Astrocyte of the hippocampus (primary cell): ENCODE results near the gene FAM53B.

ENCODE experiments used
- DNase-seq: peaks from one replicate; pipeline ENCODE4 v3.0.0; 2011; ENCODE audit warnings: low read depth, low spot score

Gene FAM53B

DNA sequence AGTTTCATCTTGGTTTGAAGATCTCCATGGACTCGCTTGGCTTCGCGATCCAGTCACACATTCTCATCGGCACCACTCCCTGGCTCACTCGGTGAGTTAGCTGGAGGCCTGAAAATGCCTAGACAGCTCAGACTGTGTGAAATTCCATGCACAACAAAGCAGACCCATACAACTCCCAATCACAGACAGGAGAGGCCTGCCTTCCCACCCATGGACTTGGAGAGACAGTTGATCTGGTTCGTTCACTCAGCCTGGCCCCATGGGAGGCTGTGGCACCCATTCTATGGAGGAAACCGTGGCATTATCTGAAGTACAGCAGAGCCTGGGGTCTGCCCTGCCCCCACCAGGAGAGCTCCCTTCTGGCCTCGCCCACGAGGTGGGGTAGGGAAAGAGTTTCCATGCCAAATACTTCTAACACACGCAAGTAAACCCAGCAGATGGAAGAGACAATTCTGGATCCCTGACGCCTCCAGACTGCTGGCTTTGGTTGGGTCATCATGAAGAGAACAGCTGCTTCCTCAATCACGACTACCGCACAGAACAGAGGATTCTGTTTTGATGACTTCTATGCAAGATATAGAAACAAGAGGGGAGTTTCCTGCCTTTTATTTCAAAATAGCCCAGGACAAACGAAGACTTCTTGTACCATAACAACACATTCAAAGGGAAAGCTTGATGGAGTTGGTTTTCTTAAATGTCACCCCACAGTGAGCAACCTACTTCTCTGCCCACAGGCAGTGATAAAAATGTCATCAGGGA lies 15.9 kb downstream of the FAM53B start:
- no peak for DNase-seq

DNA sequence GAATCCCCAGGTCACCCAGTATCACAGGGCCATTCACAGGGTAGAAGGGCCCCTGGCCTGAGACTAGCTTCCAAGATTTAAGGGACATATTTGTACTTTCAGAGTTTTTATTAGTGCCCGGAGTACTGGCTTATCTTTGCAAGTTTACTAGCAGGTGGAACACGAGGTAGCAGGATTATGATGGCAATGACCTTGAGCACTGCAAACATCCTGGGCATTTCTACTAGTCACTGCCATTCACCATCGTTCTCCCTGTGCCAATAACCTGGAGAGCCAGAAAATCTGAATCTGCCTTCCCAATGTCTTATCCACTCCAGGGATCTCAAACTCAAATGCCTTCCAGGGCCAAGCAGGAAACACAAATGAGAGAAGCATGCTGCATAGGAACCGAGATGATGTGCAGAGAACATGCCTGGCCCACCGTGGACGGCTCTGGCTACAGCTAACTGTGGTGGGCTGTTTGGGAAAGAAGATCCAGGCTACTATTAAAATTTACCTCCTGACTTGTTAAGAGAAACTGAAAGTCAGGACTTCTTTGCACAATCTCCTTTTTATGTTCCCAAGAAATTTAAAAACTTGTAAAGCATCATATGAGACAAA lies 16.7 kb downstream of the FAM53B start:
- DNase-seq, result no peak

DNA sequence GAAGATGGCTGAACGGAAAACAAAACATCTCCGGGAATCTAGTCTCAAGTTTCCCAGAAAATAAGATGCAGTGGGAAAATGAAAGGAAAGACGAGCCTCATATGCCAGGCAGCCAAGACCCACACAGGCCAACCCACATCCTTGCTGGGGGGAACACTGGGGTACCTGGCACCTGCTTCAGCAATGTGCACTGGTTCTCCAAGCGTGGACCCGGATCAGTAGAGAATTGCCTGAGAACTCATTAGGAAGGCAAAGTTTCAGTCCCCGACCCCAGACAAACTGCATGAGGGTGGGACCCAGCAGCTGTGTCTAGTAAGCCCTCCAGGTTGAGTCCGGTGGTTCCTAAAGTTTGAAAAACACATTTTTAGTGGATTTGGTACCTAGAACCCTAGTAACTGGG lies 18.4 kb downstream of the FAM53B start:
- DNase-seq, result no peak

DNA sequence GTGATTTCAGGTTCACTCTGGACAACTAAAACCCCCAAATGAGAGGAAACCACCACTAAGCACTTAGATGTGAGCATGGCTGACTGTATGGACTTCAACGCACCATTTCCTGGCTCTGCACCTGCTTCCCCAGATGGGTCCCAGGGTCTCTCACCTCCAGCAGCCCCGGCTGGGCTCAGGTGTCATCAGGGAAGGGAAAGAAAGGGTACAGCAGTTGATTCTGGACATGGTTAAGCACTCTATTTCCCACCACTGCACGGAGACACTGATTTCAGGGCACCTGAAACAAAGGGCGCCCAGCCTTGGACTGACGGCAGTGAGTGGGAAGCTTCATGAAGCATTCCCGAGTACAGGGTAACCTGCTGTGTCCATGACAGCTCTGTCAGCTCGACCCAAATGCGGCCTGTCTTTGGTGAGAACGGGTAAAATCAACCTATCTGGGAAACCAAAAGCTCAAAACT lies 19.0 kb downstream of the FAM53B start:
- no peak for DNase-seq

DNA sequence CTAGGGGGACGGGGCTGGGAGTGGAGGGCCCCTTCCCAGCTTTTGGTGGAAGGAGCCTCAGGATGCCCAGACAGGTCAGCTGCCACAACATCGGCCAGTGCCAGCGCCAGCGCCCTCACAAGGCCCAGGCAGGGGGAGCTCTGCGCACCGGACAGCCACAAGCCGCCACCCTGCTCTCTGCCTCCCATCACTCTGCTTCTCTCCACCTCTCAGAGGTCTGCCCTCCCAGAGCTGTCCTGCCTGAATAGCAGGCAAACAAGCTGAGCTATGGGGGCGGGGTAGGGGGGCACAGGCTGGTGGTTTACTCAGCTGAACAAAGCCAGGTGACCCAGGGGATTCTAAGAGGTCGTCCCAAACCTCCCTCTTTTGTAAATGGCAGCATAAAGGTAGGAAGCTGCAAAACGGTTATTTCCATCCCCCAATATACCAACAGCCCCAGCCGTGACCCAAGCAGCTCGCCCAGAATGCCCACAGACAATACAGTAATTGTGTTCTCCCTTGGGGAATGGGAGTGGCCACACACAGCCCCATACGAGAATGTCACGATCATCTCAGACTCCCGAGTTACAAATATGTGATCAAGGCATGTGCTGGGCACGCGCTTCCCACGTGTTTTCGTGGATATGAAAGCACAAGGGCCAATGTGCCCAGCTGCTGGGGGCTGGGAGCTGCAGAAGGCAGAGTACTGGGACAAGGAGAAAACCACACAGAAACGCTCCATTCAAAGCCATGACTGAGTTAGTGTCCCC lies 19.7 kb downstream of the FAM53B start:
- DNase-seq, result peak; percentile 47

DNA sequence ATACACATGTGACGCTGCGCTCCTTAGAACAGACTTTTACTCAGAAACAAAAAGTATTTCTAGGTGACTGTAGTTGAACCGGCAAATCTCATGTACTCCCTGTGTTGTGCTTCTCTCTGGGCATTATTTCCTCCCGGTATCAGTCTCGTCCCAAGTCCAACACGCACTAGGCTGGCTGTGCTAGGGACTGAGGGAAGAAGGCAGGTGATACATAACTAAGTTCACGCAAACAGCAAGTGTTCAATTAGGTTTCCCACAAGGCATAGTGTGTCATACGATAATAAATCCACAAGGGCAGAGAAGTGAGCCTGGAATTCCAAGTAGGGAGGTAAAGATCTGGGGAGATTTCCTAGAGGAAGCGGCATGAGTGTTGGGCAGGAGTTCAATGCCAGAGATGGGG lies 20.4 kb downstream of the FAM53B start:
- no peak for DNase-seq

DNA sequence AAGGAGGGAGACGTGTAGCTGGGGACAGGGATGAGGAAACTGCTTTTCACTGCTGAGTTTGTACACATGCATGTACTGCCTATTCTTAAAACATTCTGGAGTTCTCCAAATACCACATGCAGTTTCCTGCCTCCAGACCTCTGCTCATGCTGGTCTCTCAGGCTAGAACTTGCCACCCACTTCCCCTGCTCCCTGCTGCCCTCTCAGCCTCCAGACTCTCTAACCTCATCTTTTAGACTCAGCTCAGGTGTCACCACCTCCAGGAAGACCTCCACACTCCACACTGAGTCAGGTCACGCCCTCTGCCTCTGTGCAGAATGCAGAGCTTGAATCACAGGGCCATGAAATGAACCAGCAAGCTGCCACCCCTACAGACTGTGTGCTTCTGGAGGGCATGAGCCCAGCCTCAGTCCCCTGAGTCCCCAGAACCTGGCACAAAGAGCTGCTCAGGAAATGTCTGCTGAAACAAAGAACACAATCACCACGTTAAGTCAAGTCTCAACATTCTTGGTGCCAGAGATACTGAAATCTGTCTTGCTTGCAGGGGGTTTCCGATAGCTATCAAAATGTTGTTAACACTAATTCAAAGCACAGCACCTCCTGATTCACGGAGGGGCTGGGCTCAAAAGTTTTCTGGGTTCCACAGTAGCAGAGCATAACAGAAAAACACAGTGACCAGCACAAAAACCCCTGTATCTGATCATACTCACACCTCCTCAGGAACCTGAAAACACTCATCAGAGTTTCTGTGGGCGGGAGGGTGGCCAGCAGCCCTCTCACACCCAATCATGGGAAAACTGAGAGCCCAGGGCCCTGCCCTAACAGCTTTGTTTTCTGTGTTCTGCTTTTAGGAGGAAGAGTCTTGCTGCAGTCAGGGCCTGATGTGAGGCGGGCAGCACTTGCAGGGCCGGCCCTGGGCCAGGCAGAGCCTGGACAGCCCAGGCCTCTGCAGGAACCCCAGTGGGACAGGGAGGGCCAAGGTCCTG lies 21.1 kb downstream of the FAM53B start:
- no peak for DNase-seq

DNA sequence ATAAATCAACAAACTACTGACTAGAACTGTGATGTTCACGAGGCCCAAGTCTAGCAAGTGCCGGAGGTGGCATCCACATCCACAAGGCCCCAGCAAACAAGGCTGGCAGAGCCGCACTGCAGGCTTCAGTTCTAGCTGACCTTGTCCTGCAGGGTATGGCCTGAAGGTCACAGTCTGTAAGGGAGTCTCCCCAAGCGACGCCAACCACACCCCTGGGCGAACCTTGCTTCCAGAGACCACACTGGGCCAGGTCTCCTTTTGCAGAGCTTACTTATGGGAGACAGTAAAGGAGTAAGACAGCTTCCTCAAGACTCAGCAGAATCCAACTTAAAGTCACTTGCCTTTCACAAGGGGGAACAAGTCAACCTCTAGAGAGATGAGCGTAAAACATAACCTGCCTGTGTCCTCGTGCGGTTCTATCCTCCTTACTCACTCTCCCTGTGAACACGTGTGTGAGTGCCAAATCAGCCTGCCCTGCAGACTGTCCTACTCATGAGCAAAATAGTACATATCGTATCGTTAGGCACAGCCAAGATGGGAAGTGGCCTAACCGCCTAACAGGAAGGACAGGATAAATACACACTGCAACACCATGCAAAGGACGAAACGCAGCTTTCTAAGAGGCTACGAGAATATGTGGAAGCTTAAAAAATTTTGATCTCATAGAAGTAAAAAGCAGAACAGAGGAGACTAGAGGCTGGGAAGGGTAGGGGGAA lies 22.7 kb downstream of the FAM53B start:
- DNase-seq, result no peak

DNA sequence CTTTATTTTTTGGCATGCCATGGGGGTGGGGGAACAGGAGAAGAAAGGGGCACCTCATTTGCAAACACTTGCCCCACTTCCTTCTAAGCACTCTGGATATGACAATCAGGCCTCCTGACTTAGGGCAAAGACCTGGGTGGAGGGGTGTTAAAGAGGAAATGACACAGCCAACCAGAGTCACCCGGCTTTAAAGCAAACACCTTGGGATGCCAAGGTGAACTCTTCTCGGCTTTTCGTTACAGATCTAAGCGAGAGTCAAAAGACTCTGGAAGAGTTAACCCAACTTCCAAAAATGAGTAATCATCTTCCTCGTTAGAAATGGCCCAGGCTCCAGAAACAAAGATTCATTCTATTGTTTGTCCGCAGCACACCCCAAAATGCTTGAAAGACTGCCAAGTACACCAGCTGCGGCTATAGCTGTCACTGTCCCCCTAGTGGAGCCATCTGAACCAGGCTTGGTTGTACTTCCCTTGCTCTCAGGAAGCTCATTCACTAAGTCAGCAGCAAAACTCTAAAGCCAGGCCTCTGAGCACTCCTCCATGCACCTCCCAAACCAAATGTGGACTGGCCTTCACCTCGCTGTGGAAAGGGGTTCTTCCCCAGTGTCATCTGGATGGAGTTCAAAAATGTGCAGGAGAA lies 24.8 kb downstream of the FAM53B start:
- peak; percentile 73 for DNase-seq

DNA sequence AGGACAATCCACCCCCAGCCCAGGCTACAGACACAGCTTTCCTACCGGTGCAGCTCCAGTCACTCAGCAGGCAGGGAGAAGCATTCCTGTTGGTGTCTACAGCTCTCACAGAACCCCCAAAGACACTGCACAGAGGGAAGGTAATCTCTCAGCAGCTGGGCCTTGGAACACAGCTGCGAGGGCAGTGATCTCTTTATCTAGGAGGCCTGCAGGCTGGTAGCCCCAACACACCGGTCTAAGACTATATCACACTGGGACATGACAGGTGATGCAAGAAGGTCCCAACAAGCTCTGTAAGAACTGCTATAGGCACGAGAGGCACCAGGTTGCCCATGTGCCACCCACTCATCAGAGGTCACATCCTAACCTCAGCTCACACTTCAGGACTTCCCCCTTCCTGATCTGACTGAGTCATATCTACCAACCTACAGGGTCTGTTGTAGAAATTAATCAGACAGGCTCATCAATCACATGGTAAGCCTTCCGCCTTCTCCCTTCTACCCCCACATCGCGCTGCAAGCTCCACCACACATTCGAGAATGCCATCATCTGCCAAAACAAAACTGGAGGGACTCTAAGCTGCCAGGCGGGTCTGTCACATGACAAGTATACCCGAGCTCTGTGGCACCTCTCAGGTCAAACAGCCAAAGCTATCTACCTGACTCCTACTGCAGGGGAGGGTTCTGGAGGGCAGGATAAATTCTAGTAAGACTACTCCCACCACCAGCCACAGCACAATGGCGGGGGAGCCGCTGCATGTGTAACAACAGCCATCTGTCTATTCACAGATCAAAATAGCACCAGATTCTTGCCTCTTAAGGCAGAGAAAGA lies 26.1 kb downstream of the FAM53B start:
- DNase-seq, result no peak

DNA sequence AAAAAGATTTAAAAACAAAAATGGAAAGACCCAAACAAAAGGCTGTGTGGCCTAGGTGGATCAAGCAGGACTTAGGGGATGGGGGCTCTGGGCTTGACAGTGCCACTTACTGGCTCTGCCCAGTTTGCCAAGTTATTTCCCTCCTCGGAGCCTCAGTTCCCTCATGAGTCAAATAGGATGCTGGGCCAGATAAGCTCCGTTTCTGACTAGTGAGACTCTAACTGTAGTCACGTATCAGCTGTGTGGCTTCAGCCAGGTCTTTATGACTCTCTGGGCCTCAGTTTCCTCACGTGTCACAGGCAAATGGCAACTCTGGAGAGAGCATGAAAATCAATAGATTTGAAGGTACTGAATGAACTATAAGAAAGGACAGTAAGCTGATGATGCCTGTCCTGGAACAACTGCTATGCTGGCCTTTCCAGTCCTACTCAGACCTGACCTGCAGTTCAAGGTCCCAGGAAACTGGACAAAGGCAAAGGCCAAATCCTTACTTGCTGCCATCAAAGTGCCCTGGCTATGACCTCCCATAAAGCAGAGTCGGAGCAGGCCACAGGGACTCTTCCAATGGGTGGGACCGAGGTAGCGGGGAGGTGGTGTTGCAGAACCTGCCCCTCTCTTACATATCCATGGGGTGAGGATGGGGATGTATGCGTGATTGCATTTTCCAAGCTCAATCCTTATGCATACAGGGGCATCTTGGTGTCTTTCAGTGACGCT lies 27.0 kb downstream of the FAM53B start:
- DNase-seq, result no peak

DNA sequence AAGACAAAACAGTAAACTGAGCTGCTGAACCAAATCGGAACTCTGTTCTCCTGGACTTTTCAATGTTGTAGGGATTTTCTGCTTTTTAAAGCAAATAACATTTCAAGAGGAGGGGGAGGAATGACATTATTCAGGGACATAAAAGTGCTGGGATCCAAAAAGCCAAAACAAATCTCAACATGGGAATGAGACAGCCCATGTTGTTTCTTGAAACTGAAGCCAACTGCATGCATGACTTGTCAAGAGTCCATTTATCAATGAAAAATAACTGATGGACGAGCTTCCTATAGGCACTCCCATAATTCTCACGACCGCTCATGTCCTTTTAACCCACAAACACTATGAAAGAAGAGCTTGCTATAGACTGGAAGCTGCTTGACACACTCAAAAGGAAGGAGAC lies 27.8 kb downstream of the FAM53B start:
- DNase-seq, result no peak

DNA sequence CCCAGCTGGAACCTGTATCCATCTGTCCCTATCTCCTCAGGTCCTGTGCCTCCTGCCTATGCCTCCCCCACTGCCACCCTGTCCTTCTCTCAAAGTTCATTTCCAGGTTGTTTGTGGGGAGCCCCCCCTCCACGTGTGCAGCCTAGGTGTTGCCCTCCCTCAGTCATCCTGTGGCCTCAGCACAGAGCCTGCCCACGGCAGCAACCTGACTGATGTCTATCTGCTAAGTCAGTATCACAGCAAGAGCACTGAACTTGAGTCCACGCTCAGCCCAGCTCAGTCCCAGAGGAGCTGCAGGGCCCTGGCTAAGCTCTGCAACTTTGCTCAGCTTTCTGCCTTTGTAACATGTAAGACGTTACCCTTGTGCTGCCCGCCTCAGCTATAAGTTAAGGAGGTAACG lies 28.7 kb downstream of the FAM53B start:
- no peak for DNase-seq

DNA sequence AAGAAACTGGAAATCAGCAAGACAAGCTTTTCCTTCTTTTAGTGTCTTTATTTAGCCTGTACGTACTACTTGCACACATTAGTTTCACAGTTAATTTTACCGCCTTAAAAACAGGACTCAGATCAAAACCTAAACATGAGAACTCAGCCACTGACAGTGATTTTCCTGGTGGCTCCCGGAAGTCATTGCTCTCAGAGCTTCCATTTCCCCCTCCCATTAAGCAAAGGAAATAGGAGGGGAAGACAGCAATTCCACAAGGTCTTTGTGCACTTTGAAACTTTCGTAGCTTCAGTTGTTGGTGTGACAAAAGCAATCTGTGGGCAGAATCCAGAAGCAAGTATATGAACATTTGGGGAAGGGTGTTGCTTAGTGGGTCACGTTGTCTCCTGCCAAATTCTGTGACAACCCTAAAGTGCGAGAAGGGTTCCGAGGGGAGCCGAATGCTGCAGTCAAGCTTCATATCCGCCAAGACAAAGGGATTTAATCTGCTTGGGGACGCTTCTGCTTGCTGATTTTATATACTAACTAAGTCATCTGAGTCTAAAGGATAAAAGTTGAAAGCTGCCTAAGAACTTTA lies 30.4 kb downstream of the FAM53B start:
- no peak for DNase-seq

DNA sequence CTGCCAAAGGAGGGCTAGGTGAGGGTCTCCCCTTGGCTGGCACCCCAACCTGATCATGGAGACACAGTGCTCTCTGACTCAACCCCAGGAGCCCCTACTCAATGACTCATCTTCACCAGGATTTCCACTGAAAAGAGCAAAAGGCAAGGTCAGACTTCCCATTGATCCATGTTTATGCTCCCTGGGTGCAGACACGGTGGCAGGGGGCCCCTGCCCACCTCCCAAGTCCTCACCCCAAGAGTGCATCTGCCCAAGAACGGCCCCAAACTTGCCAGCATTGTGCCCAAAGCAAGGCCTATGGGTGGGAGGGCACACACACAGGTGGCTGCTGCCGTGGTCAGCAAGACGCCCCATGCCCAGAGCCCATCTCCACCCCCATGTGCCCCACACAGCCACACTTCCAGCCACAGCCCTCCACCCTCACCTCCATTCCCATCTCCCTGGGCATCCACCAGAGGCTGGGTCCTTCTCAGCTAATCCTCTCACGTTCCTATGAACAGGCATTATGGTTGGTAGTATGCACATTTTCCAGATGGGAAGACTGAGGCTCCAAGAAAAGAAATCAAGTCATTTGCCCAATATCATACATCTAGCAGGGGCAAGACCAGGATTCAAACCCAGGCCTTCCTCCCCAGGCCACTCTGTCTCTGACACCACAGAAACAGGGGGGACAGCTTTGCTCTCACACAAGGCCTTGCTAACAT lies 31.3 kb downstream of the FAM53B start:
- no peak for DNase-seq

DNA sequence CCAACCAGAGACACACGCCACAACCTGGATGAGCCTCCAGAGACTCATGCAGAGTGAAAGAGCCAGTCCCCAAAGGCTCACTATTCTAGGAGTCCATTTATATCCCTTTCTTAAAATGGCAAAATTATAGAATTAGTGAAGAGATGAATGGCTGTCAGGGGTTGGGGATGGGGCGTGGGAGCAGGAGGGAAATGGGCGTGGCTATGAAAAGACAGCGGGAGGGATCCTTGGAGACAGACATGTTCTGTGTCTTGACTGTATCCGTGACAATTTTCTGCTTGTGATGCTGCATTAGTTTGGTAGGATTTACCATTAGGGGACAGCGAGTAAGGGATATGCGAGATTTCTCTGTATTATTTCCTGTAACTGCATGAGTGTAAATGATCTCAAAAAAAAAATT lies 33.0 kb downstream of the FAM53B start:
- no peak for DNase-seq

DNA sequence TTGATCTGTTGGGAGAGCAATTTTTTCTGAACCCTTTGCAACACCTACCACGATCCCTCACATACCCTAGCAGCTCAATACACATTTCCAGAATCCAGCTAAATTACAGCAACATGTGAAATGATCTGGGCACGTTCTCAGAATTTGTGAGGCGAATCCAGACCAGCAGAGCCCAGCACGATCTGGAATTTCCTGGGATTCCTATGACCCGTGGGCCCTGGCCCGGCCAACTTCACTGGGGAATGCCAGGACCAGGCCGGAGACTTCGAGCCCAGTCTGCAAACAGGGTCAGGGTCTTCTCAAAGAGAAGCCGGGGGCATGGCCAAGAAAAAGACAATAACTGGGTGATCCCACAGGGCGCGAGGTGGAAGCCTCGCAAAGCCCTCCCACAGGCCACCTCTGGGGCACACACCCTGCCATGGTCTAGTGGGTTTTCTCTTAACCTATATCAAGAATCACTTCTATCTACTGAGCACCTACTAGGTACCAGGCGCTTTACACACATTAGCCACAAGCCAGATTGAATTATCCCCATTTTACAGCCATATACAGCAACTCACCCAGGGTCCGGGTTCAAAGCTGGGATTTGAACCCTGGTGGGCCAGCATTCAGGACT lies 33.8 kb downstream of the FAM53B start:
- no peak for DNase-seq
